Cardiac septum (tissue), 1 donor: Measurements from ENCODE around the gene LILRB2. TPM values are rescaled to one million over a fixed set of nuclear protein-coding genes. Genes with fewer than 3 reads are reported as not detected.
A peak's percentile ranks its signal among the peaks of the same experiment; 100 is the strongest.
"Not testable (repeated sequence)": the region's sequence is repeated elsewhere in the genome, so short reads cannot be mapped to it uniquely, and the experiment has no call there.

Experiments used
- DNase-seq: peaks from one replicate; pipeline ENCODE4 v3.0.0-alpha.2; 2020; ENCODE audit warnings: low spot score
- intact Hi-C: fragments of 100-400 bp; cut with DNase I; formaldehyde crosslinking; loops from one replicate; pipeline ENCODE4 v1.14.0; 2022
- total RNA-seq: library from RNA; stranded (reverse); fragmentation: NEBNext Ultra II Directional; extraction: Animal tissue kit (Norgen Biotek cat#: 25700); gene quantifications from one replicate; pipeline ENCODE4 v1.2.1, GENCODE V29; 2021
- donor health status: DM: no; HTN: no; CAD: no.

Gene LILRB2
- total RNA-seq, 1 donor from 2014 or later: 2.8 TPM

DNA sequence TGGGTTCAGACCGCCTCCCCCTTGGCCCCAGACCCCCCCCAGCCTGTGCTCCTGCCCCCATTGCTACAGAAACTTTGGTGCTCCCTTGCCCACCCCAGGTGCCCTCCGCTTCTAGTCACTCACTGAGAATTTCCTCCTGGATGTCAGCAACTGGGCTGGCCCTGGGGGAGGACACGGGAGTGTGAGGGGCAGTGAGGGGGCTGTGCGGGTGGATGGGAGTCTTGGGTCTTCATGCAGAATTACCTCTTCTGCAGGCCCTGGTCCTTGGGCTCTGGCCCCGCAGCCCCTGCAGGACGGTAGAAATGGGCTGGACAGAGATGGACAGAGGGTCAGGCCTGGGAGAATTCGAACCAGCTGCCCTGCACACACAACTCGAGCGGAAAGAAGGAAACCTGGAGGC, 28.7 kb downstream of the LILRB2 start:
- intact Hi-C loops: no loop called here
- DNase-seq: no peak

DNA sequence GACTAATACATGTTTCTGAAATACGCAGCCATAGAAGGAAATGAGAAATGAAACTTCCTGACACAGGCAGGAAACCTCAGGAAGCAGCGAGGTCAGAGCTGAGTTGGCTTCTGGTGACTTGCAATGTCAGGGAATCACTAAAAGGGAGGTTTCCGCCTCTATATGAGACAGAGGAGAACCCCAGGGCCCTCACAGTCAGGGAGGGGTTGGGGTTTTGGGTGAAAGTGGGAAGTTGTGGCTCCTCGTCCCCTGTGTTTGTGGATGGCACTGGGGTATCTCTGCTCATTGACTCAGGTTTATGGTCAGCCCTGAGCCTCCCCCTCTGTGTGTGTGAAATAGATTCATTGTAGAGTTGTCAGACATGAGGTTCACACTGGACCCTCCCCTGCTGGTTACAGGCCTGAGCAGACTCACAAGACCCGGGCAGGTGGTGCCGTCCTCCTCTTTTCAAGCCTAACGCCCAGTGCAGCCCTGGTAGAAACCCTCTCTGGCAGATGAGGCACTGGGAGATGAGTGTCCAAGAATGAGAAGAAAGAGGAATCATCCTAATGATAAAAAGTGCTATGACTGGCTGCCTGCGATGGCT, 32.8 kb downstream of the LILRB2 start:
- DNase-seq: peak; percentile 84
- intact Hi-C loops: no loop called here

DNA sequence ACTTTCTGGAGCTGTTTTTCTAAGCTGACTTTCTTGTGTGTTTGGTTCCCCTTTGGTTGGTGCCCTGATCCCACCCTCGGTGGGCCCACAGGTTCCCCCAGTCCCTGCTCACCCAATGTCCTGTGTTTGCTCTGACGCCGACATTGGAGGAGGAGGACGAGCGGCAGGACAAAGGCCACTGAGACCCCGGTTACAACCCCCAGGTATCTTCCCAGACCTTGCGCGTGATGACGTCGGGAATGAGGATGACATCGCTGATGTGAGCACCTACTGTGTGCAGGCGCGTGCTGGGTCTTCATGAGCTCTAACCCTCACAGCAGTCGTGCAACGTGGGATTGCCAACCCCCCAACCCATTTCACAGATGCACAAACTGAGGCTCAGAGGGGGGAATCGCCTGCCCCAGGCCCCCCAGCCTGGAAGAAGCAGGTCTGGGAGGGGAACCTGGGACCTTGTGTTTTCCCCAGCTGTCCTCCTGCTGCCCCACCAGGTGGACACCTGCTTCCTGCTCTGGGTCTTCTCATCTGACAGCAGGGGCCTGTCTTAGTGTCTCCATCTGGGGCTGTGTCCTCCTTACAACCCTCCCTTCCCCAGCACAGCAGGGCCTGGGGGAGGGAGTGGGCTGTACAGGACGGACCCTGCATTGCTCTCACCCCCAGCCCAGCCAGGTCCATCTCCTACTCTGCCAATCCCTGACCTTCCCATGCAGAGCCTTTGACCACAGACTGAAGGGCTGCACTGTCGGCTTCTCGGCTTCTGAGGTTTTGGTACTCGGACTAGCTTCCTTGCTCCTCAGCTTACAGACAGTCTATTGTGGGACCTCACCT, 33.6 kb downstream of the LILRB2 start:
- intact Hi-C loops: no loop called here
- no peak for DNase-seq

DNA sequence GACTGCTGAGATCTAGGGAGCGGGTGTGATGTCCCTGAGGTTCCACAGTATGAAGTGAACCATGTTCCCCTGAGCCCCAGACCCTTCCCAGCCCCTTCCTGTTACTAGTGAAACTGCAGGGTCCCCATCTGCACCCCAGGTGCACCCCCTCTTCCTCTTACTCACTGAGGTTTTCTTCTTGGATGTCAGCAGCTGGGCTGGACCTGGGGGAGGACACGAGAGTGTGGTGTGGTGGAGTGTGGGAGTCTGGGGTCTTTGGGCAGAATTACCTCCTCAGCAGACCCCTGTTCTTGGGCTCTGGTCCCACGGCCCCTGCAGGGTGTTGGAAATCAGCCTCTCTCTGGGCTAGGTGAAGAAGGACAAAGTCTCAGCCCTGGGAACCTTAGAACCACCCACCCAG, 35.0 kb downstream of the LILRB2 start:
- intact Hi-C loops: no loop called here
- no peak for DNase-seq

DNA sequence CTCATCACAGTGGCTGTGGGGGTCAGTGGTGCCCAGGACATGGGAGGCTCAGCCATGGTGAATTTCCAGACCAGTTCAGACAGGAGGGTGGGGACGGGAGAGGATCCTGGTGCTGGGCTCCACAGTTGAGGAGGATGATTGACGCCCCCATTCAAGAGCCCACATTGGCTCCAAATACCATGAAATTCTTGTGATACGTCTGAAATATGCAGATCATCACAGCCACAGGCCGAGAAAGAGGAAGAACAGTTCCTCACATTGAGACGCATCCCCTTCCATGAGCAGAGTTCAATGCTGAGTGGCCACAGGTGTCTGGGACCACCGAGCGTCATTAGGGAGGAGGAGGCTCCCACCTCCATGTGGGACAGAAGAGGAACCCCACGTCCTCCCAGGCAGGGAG, 37.1 kb downstream of the LILRB2 start:
- DNase-seq, intact Hi-C loops: not testable (repeated sequence)

DNA sequence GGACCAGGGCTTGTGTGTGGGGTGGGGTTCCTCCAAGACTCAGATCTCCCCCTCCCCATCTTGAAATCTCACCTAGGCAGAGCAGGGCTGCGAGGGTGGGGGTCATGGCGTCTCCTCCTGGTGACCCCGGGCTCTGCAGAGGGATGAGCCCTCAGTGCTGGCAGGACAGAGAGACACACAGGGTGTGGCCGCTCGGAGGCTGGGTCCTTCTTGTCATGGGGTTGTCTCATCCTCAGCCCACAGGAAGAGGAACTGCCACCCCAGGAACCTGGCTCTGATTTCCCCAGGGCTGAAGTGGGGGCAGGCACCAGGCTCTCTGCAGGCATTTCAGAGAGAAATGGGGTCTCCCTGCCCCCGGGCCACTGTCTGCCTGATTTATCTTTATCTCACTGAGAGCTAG, 38.3 kb downstream of the LILRB2 start, which contains the start of gene LILRA6:
TSS of gene LILRA6 (minus strand) at position 145 of the 400 bp plus-strand sequence.
- intact Hi-C loops: not testable (repeated sequence)
- peak; percentile 88 for DNase-seq

DNA sequence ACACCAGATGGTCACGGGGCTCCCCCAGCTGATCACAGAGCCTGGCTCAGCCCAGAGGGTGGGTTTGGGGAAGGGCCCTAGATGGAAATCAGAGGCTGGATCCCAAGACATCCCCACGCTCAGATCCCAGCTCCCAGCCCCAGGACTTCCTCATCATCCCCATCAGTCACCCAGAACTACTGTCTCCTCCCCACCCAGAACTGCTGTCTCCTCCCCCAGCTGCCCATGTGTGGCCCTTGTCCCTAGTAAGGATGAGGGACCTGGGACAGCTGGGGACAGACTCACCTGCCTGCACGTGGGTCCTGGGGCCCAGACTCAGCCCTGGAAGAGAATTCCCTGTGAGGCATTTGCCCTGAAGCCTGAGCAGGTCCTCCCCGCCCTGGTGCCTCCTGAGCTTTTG, 38.7 kb downstream of the LILRB2 start:
- DNase-seq, intact Hi-C loops: not testable (repeated sequence)

DNA sequence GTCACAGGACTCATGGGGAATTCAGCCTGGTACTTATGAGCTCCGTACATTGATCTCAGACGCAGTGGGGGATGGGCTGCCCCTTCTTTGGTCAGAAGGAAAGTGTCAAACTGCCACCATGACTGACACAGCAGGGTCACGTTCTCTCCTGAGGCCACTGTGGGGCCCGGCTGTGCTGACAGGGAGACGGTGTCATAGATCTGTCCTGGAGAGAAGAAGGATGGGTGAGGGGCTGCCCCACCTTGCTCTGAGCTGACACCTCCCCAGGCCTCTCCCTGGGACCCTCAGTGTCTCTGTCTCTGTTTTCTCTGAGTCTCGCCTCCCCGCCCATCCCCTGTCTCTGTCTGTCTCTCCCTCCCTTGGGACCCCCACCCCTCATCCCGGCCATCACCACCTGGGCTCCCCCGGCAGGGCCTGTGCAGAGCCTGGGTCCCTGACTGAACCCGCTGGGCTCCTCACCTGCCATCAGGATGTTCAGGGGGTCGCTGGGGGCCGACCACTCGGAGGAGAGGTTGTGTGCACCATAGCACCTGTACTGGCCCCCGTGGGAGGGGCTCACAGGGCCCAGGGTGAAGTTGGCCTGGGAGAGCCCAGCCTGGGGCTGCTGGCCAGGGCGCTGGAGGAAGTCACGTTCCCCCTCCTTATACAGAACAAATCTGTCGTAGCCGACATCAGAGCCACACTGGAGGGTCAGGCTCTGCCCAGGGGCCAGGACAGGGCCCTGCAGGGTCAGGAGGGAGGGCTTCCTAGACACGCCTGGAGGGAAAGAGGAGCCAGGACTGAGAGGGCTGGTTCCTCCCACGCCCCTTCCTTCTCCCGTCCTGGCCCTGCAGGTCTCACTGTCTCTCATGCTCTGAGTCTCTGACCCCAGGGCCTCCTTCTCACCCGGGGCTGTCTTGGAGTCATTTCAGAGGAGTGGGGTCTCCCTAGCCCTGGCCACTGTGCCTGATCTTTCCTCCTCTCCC, 40.3 kb downstream of the LILRB2 start:
- intact Hi-C loops: not testable (repeated sequence)
- DNase-seq: peak; percentile 71

DNA sequence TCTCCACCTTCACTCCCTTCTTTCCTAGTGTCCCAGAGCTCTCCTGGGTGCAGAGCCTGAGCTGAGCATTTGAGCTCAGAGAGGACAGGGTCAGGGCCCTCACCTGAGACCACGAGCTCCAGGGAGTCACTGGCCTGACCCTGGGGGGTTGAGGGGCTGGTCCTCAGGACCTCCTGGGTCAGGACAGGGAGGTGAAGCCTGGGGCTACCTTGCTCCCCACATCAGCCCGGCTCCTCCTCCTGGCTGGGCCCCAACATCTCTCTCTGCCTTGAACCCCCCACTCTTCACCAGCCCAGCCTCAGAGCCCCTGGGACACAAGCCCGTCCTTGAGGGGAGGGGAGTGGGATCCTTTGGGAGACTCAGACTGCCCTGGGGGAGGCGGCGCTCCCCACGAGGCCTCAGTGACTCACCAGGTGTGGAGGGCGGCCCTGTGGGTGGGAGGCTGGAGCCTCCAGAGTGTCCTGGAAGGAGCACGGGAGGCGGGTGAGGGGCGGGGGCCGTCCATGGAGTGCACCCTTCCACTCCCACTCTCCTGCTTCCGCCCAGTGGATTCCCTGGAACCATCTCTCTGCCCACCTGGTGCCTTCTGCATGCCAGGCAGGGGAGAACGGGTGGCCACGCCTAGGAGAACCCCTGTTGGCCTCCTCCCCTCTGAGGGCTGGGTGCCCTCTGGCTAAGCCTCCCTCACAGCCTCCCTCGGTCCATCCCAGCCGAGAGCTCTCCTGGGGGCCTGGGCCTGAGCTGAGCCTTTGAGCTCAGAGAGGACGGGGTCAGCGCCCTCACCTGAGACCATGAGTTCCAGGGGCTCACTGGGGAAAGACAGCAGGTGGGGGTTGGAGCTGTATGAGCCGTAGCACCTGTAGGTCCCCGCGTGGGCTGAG, 41.2 kb downstream of the LILRB2 start:
- intact Hi-C loops: not testable (repeated sequence)
- DNase-seq: peak; percentile 60

DNA sequence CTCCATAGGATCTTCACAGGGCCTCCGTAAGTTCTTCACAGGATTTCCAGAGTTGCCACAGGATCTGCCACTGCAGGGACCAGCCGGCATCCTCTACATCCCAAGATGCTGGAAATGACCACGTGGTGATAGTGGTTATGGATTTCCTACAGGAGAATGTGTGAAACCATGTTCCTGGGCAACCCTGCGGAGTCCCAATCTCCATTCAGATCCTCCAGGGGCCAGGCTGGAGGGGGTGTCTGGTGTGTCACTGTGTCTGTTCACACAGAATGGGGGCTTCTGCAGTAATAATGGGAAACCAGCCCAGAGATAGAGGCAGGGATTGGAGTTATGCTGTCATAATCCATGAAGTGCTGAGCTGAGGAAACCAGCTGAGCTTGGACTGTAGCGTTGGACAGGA, 47.0 kb downstream of the LILRB2 start:
- intact Hi-C loops: no loop called here
- DNase-seq: no peak

DNA sequence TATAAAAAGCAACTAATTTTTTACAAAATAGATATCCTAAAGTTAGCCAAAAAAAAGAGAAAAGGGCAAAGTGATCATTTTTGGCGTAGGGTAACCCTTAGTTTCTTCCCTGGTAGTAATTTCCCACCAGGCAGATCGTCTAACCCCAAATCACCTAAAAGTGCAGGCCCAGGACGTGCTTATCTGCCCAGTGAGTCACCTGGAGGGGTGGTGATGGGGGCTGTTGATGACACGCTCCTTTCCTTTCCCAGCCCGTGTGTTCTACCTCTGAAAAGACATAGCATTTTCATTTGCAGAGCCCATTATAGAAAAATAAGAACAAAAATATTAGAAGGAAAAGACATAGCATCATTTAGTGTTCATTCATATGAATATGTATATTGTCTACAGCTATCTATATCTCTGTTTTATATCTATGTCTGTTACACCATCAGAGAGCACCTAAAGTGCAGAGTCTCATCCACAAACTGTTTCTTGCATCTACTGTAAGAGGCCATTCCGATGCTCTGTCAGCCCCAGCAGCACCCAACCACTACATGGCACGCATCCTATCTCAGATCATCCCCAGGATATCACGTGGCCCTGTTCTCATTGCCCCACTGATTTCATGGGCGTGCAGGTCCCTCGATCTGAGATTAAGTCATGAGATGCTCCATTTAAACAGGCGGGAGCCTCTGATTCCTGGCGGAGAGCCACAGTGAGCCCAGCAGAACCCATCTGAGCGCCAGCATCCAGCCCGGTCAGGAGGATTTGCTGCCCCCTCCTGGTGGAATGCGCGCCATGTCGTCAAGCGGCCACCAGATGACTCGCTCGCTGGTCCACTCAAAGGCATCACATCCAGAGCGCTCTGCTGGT, 49.6 kb downstream of the LILRB2 start:
- peak; percentile 95 for DNase-seq
- intact Hi-C loops: loop anchor here (1.0 kb wide), 1 partner anchor 63 kb away; no protein-coding TSS in a partner anchor

DNA sequence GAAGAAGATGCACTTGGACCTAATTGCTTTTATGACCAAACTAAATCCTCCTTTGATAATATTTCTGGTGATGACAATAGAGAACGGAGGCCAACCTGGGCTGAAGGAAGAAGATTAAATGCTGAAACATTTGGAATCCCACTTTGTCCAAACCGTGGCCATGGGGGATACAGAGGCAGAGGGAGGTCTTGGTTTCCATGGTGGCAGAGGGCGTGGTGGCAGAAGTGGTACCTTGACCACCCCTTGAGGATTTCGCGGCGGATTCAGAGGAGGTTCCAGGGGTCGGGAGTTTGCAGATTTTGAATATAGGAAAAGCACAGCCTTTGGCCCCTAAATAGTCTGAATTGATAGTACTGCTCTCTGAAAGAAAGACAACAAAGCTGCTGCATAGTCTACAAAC, 50.9 kb downstream of the LILRB2 start:
- intact Hi-C loops: no loop called here
- DNase-seq: no peak

DNA sequence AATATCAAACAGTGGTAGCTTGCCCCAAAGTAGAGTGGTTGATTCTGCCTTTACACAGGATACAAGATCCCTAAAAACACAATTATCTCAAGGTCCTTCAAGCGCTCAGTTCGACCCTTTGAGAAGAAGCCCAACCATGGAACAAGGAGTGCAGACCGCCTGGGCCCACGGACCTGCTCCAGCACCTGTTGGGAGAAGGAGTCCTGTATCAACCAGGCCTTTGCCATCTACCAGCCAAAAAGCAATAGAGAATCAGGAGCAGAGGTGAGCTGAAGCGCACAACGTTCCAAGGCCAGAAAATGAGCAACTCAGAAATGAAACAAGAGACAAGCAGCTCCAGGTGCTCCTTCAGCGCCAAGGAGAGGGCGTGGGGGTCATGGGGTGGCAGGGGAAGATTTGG, 51.8 kb downstream of the LILRB2 start:
- DNase-seq: no peak
- intact Hi-C loops: no loop called here

DNA sequence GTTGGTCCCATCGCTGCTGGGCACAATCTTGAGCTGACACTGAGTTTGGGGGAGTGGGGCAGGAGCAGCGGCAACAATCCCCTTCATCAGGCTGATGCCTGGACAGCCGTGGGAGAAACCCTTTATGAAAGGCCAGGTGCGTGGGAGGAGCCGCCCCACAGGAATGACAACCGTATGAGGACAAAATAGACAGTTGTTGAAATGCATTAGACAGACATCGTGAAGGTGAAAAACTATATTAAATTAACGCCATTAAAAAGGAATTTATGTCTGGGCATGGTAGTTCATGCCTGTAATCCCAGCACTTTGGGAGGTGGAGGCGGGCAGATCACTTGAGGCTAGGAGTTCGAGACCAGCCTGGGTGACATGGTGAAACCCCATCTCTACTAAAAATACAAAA, 56.3 kb downstream of the LILRB2 start:
- DNase-seq, intact Hi-C loops: not testable (repeated sequence)

DNA sequence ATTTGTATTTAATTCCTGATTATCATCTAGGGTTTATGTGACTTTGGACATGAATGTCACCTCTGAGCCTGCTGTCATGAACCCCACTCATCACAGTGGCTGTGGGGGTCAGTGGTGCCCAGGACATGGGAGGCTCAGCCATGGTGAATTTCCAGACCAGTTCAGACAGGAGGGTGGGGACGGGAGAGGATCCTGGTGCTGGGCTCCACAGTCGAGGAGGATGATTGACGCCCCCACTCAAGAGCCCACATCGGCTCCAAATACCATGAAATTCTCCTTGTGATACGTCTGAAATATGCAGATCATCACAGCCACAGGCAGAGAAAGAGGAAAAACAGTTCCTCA, 57.0 kb downstream of the LILRB2 start:
- intact Hi-C loops: not testable (repeated sequence)

More for the DNA sequence above, 57.0 kb downstream of the LILRB2 start:
- DNase-seq: not testable (repeated sequence)
